Vagina (tissue), 2 donors: ENCODE results near the gene DGLUCY.

ENCODE experiments used
- CTCF ChIP-seq, 3 experiments: fragments of 450-650 bp in 2 of 3; fragments of 200-600 bp in 1 of 3; sonication (generic) in 1 of 3; IDR thresholded peaks; one replicate each; pipeline ENCODE4 v1.5.1; 2017 to 2019; ENCODE audit warnings: antibody characterized with exemption in 3 of 3, mild to moderate bottlenecking in 2 of 3, moderate library complexity in 2 of 3
- POLR2A ChIP-seq, 2 donors: fragments of 450-650 bp; IDR thresholded peaks; one replicate each; pipeline ENCODE4 v1.6.1; 2017; ENCODE audit warnings: antibody characterized with exemption in 2 of 2, mild to moderate bottlenecking in 2 of 2, moderate library complexity in 2 of 2
- POLR2AphosphoS5 ChIP-seq, 2 donors: sonication (generic); formaldehyde crosslinking; IDR thresholded peaks; one replicate each; pipeline ENCODE4 v1.9.0; 2017; ENCODE audit warnings: antibody characterized with exemption in 2 of 2, mild to moderate bottlenecking in 2 of 2, low read depth in 1 of 2; ENCODE audit not compliant: insufficient read depth in 1 of 2

- TF ChIP-seq POLR2A (IDR thresholded peaks at IDR 0.05) (no peak), CTCF (IDR thresholded peaks at IDR 0.05) (peak; percentile 69 to 89 (median 88)), POLR2AphosphoS5 (IDR thresholded peaks at IDR 0.05; ENCODE audit: insufficient read depth in 1 of 2, low read depth in 1 of 2) (no peak)
Measured at GRCh38 chr14:91173221-91173670, 59.4 kb downstream of the DGLUCY start.
